Measurements from ENCODE around the gene TMEM134. TPM values are rescaled to one million over a fixed set of nuclear protein-coding genes. Genes with fewer than 3 reads are reported as not detected.

The TMEM134 gene
- polyA plus RNA-seq, 2 of the 4 experiments (the other 2 are of a cell fraction): 18.8 to 20.6 TPM

DNA sequence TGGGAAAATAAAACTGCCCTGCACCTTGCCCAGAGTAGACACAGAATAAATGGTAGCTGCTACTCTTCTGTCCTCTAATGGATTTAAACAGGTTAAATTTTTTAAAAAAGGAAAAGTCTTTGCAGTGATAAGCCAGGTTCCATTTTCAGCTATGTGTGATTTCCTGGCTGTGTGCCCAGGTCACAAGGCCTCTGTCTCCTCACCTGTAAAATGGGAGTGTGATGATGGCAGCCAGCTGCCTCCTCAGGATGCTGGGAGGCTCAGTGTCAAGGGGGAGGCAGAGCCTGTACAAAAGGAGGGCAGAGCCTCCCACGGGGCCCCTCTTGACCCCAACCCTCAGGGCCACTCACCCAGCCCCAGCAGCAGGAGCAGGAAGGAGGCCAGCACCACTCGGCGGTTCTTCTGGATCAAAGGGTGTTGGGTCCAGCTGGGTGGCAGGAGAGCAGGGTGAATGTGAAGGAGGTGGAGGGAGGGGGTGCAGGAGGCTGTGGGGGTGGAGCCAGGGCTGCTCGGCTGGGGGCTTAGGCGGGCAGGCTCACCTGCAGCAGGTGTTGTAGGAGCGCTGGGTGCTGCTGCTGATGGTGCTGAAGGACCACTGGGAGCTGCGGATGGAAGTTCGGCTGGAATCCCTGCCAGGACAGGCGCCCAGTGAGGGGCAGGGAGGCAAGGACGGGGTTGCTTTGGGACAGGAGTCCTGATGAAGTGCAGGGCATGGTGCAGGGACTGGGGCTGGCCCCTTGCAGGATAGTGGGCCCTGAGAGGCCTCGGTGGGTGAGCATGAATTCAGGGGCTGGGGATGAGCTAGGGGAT is 1.9 kb downstream of the TMEM134 start:
- DNase-seq (ENCODE audit: low read depth in 1 of 2, low spot score in 1 of 2) (no peak), ATAC-seq (no peak), FAIRE-seq (no peak)
- peaks cover 38% of the 10 kb centered on the region for H3K4me1 ChIP-seq
- H3K9me3 ChIP-seq: no peaks in the 10 kb centered on the region
- peak overlapping the region; percentile 82; the same call in 2 of the 3 replicates for H3K4me2 ChIP-seq
- POLR2A ChIA-PET: interaction anchor here (0.5 to 1.2 kb wide), 4 partner anchors 14 to 116 kb away, joined by 3 to 5 read pairs (median 3); partner anchors contain the start of genes AIP, GSTP1 and PPP1CA
- CTCF ChIA-PET: interaction anchor here (0.5 to 5.4 kb wide), 9 partner anchors 9 to 868 kb away, joined by 3 to 22 read pairs (median 10); partner anchors contain the start of gene PPP1CA
- 86% methylated on average over 11 of the region's 11 CpGs for WGBS (ENCODE audit: missing lambda C conversion rate)
- no peak overlapping the region for H3K4me3 ChIP-seq
- H3K27ac ChIP-seq: peak overlapping the region in 1 of 2 experiments; percentile 99; a peak in 3 of 6 replicates
- no peak for TF ChIP-seq NPAS2 (CRISPR knock-in tag; IDR thresholded peaks at IDR 0.05; ENCODE audit: borderline replicate concordance)
- 0 out of 2 replicates have a peak, but pooled peaks have one; percentile 21 for TF ChIP-seq CHD4 (IDR thresholded peaks at IDR 0.05; ENCODE audit: borderline replicate concordance)
- TF ChIP-seq JUN (IDR thresholded peaks at IDR 0.05): 0 out of 5 replicates have a peak, but pooled peaks of 1 of the 2 experiments have one; percentile 24
- no peak for TF ChIP-seq MAFK (IDR thresholded peaks at IDR 0.05; ENCODE audit: partially characterized antibody)
- peak; percentile 15 for TF ChIP-seq POLR2A (IDR thresholded peaks at IDR 0.05; ENCODE audit: low read length)
- no peak for TF ChIP-seq HOXB5 (CRISPR knock-in tag; IDR thresholded peaks at IDR 0.05)
- TF ChIP-seq MYC (IDR thresholded peaks at IDR 0.05; ENCODE audit: borderline replicate concordance, low read length): no peak
- TF ChIP-seq KDM1A (IDR thresholded peaks at IDR 0.05; ENCODE audit: low read depth): peak; percentile 55; the same call in 1 of the 2 replicates

DNA sequence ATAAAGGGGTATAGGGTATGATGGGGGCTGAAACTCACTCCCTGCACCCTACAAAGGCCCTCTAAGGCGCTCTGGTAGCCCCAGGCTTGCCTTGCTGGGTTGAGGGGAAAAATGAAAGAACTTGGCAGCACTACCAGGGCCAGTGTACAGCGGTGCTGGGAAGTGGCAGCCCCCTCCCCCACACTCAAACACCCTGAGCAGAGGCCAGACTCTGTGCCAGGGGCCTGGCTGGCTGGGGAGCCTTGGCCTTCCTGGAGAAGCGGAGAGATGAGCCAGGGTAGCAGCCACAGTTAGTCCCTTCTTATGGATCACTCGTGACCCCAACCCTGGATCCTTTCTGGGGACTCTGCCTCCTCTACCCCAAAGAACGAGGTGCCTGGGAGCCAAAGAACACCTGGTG is 2.7 kb downstream of the TMEM134 start:
- no peak overlapping the region for H3K4me3 ChIP-seq
- FAIRE-seq: no peak
- H3K4me2 ChIP-seq: no peak overlapping the region
- 90% methylated on average over 5 of the region's 5 CpGs for WGBS (ENCODE audit: missing lambda C conversion rate)
- H3K27ac ChIP-seq: peak overlapping the region in 1 of 2 experiments; percentile 99; a peak in 3 of 6 replicates
- peaks cover 38% of the 10 kb centered on the region for H3K4me1 ChIP-seq
- H3K9me3 ChIP-seq: no peaks in the 10 kb centered on the region
- TF ChIP-seq, protein P1, sequence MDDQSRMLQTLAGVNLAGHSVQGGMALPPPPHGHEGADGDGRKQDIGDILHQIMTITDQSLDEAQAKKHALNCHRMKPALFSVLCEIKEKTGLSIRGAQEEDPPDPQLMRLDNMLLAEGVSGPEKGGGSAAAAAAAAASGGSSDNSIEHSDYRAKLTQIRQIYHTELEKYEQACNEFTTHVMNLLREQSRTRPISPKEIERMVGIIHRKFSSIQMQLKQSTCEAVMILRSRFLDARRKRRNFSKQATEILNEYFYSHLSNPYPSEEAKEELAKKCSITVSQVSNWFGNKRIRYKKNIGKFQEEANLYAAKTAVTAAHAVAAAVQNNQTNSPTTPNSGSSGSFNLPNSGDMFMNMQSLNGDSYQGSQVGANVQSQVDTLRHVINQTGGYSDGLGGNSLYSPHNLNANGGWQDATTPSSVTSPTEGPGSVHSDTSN (IDR thresholded peaks at IDR 0.05): no peak
- TF ChIP-seq, protein P2, sequence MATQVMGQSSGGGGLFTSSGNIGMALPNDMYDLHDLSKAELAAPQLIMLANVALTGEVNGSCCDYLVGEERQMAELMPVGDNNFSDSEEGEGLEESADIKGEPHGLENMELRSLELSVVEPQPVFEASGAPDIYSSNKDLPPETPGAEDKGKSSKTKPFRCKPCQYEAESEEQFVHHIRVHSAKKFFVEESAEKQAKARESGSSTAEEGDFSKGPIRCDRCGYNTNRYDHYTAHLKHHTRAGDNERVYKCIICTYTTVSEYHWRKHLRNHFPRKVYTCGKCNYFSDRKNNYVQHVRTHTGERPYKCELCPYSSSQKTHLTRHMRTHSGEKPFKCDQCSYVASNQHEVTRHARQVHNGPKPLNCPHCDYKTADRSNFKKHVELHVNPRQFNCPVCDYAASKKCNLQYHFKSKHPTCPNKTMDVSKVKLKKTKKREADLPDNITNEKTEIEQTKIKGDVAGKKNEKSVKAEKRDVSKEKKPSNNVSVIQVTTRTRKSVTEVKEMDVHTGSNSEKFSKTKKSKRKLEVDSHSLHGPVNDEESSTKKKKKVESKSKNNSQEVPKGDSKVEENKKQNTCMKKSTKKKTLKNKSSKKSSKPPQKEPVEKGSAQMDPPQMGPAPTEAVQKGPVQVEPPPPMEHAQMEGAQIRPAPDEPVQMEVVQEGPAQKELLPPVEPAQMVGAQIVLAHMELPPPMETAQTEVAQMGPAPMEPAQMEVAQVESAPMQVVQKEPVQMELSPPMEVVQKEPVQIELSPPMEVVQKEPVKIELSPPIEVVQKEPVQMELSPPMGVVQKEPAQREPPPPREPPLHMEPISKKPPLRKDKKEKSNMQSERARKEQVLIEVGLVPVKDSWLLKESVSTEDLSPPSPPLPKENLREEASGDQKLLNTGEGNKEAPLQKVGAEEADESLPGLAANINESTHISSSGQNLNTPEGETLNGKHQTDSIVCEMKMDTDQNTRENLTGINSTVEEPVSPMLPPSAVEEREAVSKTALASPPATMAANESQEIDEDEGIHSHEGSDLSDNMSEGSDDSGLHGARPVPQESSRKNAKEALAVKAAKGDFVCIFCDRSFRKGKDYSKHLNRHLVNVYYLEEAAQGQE (IDR thresholded peaks at IDR 0.05): no peak
- TF ChIP-seq MYC (IDR thresholded peaks at IDR 0.05; ENCODE audit: borderline replicate concordance, low read length) (no peak), ZFP36 (IDR thresholded peaks at IDR 0.05; ENCODE audit: borderline replicate concordance, partially characterized antibody) (no peak), GATA3 (IDR thresholded peaks at IDR 0.05; ENCODE audit: borderline replicate concordance) (no peak), HOXA7 (CRISPR knock-in tag; IDR thresholded peaks at IDR 0.05) (no peak), RNF2 (IDR thresholded peaks at IDR 0.05; ENCODE audit: borderline replicate concordance, low read depth) (no peak), RCOR1 (IDR thresholded peaks at IDR 0.05; ENCODE audit: low read depth, low read length) (no peak), CBX2 (IDR thresholded peaks at IDR 0.05; ENCODE audit: borderline replicate concordance, low read depth) (no peak), SREBF2 (IDR thresholded peaks at IDR 0.05) (no peak)
- TF ChIP-seq, protein P3, sequence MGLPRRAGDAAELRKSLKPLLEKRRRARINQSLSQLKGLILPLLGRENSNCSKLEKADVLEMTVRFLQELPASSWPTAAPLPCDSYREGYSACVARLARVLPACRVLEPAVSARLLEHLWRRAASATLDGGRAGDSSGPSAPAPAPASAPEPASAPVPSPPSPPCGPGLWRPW (IDR thresholded peaks at IDR 0.05): no peak
- TF ChIP-seq, protein P4, sequence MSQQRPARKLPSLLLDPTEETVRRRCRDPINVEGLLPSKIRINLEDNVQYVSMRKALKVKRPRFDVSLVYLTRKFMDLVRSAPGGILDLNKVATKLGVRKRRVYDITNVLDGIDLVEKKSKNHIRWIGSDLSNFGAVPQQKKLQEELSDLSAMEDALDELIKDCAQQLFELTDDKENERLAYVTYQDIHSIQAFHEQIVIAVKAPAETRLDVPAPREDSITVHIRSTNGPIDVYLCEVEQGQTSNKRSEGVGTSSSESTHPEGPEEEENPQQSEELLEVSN (IDR thresholded peaks at IDR 0.05; ENCODE audit: borderline replicate concordance, low read depth): no peak
- TF ChIP-seq, protein P5, sequence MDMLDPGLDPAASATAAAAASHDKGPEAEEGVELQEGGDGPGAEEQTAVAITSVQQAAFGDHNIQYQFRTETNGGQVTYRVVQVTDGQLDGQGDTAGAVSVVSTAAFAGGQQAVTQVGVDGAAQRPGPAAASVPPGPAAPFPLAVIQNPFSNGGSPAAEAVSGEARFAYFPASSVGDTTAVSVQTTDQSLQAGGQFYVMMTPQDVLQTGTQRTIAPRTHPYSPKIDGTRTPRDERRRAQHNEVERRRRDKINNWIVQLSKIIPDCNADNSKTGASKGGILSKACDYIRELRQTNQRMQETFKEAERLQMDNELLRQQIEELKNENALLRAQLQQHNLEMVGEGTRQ (IDR thresholded peaks at IDR 0.05): no peak
- TF ChIP-seq, protein P6, sequence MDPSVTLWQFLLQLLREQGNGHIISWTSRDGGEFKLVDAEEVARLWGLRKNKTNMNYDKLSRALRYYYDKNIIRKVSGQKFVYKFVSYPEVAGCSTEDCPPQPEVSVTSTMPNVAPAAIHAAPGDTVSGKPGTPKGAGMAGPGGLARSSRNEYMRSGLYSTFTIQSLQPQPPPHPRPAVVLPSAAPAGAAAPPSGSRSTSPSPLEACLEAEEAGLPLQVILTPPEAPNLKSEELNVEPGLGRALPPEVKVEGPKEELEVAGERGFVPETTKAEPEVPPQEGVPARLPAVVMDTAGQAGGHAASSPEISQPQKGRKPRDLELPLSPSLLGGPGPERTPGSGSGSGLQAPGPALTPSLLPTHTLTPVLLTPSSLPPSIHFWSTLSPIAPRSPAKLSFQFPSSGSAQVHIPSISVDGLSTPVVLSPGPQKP (IDR thresholded peaks at IDR 0.05; ENCODE audit: low read depth, low read length): no peak
- DNase-seq (ENCODE audit: low read depth in 1 of 2, low spot score in 1 of 2): no peak
- ChIA-PET POLR2A (interaction anchor here (1.2 to 1.6 kb wide), 3 partner anchors 17 to 39 kb away, joined by 3 to 4 read pairs (median 3); partner anchors contain the start of gene AIP), CTCF (interaction anchor here (1.8 to 5.4 kb wide), 3 partner anchors 14 to 121 kb away, joined by 4 to 22 read pairs (median 10); no protein-coding TSS in a partner anchor)
- ATAC-seq: no peak

Measured in A549 (cell line).